AG08396 (cell line): Measurements from ENCODE around the gene CDYL.
A peak's percentile ranks its signal among the peaks of the same experiment; 100 is the strongest.

ENCODE experiments used
- DNase-seq: peaks from one replicate; pipeline ENCODE4 v3.0.0; 2012; ENCODE audit warnings: low spot score, mixed read lengths

CDYL gene

DNA sequence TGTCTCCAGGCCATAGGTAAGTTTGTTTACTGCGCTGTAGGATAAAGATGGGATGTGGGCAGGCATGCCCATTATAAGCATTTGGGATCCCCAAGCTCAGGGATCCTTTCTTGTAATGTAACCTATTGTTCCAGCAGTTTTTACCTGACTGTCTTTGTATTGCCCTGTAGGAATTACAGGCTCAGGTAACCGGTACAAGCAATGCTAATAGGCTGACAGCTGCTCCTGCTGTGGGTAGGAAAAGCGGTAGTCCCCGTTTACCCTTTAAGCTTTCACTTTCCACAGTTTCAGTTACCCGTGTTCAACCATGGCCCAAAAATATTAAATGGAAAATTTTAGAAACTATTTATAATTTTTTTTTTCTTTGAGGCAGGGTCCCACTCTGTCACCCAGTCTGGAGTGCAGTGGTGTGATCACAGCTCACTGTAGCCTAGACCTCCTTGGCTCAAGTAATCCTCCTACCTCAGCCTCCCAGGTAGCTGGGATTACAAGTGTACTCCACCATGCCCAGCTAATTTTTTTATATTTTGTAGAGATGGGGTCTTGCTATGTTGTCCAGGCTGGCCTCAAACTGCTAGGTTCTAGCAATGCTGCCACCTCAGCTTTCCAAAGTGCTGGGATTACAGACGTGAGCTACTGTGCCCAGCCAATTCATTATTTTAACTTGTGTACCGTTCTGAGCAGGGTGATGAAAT, 108.6 kb downstream of the CDYL start:
- no peak for DNase-seq

DNA sequence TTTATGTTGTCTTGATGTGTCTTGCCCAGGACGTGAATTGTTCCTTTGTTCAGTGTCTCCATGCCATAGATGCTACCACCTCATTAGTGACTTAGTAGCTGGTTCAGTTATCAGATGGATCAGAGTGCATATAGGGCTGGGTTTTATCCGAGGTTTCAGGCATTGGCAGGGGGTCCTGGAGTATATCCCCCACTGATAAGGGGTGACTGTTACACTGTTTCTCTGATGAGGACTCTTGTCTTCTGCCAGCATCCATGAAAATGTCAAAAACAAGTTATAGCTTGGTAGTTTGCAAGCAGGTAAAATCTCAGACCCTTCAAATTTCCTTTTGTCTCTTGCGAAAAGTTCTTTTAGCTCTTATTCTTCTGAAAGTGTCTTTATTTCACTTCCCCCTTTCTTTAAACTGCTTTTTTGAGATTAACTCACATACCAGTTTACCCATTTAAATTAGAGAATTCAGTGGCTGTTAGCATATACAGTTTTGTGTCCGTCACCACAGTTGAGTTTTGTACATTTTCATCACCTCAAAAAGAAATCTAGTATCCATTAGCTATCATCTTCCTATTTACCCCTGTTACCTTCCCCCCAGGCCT, 109.2 kb downstream of the CDYL start:
- no peak for DNase-seq

DNA sequence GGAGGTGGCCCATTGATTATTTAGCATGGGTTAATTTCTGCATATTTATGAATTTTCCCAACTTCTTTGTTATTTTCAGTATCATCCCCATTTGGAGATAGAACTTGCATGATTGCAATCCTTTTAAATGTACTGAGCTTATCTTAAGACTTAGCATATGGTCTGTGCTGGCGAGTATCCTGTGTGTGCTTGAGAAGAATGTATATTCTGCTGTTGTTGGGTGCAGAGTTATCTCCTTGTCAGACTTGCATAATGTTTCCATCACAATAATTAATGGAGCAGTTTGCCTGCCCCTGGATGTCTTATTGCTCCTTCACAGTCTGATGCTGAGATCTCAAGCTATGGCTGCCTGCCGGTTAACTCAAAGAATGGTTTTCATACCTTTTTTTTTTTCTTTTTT, 112.6 kb downstream of the CDYL start:
- no peak for DNase-seq

DNA sequence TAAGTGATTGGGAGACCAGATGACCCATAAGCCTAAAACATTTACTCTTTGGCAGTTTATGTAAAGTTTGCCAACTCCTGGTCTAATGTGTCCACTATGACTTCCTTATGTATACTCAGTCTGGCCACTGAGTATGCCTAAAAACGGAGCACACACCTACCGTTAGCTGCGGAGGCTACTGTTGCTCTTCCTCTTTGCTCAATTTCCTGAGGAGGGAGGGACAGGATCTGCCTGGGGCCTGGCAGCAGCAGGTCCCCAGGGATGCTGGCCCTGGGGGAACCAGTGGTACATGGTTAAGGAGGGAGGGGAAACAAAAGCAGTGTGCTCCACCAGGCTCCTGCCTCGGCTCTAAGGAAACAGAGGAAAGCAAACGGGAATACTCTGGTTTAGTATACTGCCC, 113.5 kb downstream of the CDYL start:
- no peak for DNase-seq

DNA sequence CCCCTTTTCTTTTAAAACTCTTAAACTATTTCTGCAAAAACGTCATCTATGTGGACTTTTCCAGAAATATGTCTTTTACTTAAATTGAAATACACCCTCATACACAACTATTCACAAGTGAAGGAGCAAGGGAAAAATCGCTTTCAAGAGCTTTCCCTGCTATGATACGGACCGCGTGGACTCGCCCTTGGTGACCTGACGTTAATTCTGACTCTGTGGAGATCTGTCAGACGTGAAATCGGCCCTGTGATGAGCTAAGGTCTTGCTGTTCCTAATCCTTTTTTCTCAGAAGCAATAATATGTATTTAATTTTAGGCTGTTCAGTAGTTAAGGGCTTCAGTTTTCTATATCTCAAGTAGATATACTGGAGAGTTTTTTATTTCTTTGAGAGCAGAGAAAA, 114.0 kb downstream of the CDYL start:
- no peak for DNase-seq

DNA sequence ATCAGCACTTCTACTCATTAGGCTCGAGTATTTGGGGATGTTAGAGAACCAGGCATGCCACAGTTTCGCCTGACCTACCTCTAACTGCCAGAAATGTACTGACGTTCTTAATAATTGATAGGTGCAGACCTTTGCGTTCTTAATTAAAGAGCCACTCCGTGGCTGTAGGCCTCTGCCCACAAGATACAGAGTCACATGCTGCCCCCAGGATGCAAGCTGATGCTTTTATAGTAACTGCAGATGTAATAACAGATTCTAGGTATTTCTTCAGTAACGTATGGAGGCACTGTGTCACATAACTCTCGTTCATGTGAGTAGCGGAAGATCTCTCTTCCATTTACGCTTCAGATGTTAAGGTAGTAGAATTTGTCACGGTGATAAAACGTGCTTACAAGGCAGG, 114.4 kb downstream of the CDYL start:
- no peak for DNase-seq

DNA sequence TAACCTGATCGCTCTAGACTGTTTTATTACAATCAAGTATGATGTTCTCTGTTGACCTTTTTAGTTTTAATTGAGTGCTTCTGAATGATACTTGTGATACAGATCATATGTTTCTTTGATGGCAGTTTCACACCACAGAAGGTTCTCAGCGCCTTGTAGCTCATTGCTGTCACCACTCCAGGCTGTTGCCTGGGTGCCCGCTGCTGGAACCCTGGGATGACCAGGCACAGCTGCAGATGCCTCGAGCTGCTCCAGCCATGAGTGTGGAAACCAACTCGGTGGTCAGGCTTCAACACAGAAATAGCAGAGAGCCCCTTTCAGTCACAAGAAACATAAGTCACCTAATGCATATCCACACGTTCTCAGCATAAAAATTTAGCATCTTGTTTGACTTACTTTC, 114.9 kb downstream of the CDYL start:
- DNase-seq, result no peak

DNA sequence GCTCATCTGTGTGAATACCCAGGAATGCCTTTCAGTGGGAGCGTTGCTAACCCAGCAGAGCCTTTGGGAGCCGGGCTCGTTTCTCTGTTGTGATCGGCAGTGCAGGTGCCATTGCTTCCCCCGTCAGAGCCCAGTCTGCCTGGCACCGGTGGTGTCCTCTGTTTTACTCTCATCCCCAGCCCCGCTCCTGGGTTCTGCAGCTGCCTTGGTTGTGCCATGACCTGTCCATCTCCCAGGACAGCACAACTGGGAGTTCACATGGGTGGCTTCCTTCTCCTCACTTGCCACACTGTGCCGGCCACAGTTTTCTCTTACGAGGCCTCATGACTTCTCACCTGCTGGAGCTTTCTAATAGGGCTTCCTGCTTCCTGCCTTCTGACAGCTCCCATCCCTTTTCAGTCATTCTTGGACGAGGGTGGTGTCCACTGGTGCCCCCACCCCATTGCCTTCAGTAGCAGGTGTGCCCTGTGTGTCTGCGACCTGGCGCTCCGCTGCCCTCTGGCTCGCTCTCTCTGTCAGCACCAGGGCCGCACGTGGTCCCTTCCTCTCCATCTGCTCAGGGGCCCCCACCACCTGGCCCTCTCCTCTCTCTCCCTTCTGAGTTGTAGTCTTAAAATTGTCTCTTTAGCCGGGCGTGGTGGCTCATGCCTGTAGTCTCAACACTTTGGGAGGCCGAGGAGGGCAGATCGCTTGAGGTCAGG, 116.7 kb downstream of the CDYL start:
- DNase-seq, result no peak

DNA sequence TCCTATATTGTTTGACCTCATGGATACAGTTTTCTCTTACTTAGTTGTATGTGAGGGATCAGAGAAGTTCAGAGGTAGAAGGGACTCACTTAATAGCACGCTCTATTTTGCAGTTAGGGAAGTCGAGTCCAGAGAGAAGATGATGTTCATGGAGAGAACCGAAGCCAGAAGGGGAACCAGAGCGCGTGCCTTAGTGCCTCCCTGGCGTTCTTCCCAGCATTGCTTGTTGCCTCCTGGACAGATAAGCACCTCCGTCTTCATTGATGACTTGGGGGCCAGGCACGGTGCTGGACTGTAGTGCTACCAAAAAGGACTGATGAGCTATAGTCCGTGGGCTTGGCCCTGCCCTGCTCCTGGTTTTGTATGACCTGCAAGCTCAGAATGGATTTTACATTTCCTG, 117.8 kb downstream of the CDYL start:
- DNase-seq, result no peak

DNA sequence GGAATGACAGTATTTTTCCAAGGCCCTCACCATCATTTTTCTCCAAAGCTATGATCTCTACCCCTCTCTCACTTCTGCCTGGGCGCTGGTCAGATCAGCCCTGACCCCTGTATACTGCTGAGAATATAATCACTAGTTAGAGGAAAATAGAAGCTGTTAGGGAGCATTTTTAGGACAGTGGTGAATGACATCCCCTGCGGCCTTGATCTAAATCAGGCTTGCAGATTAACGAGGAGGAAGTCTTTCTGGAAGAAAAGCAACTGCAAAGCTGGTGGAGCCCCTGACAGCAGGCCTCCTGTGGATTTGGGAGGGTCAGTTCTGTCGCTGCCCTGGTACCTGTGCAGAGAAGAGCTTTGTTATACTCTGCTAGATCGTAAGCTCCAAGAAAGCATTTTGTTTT, 119.8 kb downstream of the CDYL start:
- no peak for DNase-seq

DNA sequence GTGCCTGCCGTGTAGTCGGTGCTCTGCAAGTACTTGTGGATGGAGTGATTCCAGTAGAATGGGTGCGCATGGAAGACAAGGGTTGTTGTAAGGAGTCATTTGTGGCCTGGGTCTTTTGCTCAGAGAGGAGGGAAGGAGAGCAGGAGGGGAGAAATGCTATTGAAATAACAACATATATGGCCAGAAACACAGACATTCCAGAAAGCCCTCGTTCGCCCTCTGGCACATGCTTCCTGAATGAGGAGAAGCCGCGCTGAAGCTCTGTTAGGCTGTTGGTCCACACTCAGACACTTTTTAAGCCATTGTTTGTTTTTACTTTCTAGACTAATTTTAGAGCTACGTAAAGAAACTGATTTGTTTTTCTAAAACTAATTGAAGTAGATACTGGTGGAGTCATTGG, 120.2 kb downstream of the CDYL start:
- DNase-seq, result no peak

DNA sequence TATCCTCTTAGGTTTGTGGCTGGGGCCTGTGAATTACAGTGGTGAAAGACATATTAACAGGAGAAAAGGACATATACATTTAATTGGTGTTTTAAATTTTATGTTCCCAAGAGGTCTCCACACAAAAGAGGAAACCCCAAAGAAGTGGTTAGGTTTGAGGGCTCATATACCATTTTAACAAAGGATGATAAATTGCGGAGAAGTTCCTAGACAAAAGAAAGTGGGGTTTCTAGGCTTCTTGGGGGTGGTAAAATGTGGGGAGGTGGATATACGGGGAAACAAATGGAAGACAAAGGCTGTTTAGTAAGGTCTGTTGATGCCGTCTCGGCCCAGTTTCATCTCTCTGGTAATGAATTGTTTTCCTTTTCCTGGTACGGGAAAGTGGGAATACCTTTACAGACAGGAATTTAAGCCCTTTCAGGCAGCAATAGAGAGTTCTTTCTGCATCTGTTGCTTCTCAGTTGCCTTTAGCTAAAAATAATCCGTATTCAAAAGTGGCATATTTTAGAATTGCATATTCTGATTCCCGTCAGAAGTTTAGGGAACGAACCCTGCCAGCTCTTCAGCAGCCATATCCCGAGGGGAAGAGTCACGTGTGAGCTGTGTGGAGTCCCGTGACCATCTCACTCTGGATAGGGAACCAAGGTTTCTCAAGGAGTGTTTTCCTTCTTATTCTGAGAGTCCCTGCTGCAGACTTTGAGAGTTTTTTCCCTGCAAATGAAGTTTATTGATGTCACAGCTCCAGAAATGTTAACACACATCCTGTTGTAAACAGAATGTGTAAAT, 123.2 kb downstream of the CDYL start:
- DNase-seq, result no peak

DNA sequence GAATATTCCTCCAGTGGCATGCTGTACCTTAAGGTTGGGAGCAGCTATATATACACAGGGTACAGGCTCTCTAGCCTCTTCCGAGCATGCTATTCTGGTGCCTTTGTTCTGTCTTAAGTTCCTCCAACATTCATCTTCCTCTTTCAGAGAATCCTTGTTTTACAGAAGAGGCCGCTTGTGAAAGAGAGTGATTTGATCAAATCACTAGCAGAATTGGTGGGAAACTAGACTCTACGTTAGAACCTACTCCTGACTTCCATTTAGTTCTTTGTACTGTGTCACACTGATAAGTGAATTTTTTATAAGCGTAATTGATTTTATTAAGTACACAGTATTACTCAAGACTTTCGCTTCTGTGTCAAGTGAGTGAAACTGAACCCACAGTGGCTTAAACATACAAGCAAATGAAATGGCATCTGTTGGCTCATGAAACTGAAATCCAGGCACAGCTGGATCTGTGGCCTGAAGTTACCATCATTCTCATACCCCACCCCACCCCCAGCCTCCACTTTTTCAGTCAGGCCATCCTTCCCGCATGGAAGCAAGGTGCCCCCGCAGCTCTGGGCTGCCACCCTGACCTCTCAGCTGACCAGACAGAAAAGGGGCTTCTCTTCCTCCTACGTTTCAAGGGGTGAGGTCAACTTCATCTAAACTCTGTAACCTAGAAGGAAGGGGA, 125.3 kb downstream of the CDYL start:
- DNase-seq, result no peak

DNA sequence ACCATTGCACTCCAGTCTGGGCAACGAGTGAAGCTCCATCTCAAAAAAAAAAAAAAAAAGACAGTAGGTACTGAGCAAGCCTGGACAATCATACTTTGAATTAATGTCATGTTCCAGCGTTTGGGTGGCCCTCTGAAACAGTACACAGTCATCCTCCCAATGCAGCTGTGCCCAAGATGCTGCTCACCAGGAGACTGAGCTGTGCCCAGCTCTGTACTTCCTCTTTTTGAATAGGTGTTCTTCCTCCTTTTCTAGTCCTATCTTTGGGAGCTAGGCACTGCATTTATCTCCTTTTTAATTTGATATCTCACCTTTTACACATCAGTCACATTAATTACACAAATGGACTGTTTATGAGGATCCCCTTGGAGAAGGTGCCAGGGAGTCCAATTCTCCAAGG, 126.2 kb downstream of the CDYL start:
- no peak for DNase-seq

DNA sequence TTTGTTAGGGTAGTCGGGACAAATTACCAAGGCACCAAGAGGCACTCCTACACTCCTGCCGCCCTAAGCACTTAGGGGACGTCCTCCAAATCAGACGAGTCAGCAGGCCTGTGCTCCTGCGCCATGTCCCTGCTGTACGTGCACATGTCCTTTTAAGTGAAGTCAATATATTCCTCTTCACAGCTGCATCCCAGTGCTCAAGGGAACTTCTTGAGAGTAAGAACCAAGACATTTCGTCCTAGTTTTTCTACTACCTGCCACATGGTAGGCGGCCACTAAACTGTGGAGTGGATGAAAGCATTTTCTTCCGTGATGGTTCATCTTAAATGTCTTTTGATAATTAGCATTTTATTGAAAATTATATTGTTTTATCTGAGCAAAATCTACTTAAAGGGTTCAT, 126.9 kb downstream of the CDYL start:
- DNase-seq, result no peak

DNA sequence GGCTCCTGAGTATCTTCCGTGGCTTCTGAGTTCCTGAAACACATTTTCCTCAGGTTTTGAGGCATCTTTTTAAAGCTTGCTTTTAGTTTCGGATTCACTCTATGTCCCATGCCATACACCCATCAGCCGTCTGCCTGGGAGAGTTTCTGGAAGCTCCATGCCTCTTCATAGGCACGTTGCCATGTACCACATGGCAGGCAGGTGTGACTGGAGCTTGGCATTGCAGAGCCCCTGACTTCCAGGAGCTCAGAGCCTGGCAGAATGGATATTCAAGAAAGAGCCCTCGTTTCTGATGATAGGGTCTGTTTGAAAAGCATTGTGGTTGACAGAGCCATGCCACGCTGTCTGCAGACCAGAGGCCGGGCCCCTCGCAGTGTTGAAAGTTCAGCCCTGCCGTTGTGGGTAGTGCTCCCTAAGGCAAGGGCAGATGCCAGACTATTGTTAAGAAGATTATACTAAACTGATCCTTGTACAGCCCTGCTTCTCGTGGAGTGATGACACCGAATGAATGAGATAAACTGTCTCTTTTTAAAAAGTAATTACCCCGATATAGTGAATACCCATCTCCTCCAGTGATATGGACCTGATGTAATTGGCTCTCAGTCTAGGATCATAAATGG, 127.7 kb downstream of the CDYL start:
- DNase-seq, result no peak

DNA sequence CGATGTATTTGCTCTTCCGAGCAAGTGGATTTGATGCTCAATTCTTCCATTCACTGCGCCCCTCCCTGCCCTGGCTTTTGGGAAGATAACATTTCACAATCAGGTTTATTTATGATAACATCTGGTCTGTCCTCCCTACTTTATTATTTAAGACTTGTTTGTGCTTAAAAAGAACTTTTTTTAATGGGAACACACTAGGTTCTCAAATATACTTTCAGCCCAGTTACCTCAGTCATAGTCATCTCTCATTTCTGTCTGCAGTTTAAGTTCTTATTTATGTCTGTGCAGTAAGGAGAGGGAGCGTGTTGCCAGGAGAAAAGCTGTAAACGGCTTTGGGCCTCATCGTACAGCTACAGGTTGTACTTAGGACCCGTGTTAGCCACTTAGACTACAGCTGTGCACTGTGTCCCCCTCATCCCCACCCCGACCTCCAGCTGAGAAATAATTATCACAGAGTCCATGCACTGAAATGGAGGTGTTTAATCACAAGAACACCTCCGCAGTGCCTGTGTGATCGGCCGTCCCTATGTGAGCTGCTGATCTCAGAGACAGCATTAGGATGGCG, 128.3 kb downstream of the CDYL start:
- DNase-seq, result no peak

DNA sequence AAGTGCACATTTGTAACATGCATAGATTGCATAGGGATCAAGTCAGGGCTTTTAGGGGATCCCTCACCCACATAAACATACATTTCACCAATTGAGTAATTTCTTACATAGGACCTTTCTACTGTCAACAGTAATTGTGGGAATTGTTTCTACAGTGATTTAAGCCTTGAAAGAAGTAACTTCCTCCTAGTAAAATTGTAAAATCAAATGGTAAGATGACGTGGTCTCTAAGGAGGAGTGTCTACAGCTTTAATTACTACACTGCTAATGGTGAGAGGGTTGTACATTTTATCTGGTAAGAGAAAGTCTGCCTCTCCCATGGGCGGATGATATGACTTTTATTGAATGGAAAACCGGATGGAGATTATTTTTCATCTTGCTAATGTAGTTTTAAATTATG, 129.6 kb downstream of the CDYL start:
- DNase-seq, result no peak

DNA sequence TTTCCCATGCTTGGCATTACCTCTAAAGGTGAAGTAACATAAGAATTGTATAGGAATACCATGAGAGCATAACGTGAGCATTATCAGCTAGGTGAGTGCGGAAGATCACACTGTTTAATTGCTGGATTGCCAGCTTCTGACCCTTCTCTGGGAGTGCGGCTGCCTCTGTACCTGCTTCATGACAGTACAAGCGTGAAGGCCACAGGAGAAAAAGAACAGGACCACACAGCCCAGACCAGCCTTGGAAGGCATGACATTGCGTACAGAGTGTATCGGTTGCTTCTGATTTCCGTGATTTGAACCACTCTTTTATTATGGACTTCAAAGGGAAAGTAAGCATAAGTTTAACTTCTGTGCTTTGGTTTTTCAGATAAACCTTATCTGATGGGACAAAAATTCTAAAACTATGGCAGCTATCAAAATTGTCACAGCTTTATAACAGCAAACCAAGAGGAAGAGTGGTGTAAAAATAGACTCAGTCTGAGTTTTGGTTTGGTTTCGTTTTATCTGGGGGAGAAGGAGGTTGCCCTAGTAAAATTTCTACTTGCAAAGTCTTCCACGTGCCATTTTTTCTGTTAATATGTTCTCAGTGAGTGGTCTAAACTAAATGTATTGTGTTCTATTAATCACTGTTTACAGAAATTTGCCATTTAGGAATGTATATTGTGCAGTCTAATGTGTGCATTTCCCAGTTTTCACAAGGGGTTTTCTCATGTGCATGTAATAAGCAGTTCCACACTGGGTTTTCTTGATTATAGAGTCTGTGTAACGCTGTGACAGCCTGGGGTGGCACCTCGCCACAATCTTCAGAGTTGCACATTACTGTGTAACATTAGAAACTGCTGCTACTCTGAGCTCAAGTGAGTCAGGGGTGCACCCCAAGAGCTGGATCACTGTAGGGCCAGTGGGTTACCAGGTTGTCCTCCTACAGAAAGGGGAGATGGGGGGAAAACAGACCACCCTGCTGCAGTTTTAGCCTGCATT, 130.4 kb downstream of the CDYL start:
- peak; percentile 14 for DNase-seq

DNA sequence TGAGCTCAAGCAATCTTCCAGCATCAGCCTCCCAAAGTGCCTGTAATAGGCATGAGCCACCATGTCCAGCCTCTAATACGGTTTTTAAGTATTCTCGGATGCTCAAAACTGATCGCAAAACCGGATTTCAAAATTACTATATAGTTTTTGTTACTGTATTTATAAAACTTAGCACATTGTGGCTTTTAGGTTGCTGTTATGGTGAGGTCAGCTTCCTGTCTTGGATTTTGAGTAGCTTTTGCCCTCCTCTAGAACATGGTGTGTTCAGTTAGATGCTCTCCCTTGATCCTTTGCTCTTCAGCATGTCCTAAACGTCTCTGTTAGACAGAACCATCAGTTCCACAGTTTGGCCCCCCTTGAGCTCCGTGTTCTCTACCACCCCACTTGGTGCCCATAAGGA, 131.4 kb downstream of the CDYL start:
- DNase-seq, result no peak
